SK-N-SH treated with all-trans-retinoic acid at 6 μM for 48 hours (cell line): ENCODE data around the gene ESYT3.
"Not testable (repeated sequence)": the region's sequence is repeated elsewhere in the genome, so short reads cannot be mapped to it uniquely, and the experiment has no call there.

Experiments used
- ATAC-seq: fragments of 200-7000 bp; cut with Tn5 transposase; 3 replicates; pipeline ENCODE4 v1.9.1; 2020; ENCODE audit warnings: mild to moderate bottlenecking, moderate library complexity
- BACH2 ChIP-seq: fragments of 250-450 bp; sonication (Bioruptor Pico); IDR thresholded peaks from 2 replicates; pipeline ENCODE4 v1.9.0; 2021; ENCODE audit warnings: mild to moderate bottlenecking, borderline replicate concordance
- CSDC2 ChIP-seq: fragments of 250-450 bp; sonication (Bioruptor Pico); IDR thresholded peaks from 2 replicates; pipeline ENCODE4 v1.5.0; 2020; ENCODE audit warnings: mild to moderate bottlenecking, moderate library complexity
- GLIS3 ChIP-seq: fragments of 250-450 bp; sonication (Bioruptor Pico); IDR thresholded peaks from 2 replicates; pipeline ENCODE4 v1.5.0; 2020; ENCODE audit warnings: mild to moderate bottlenecking, moderate library complexity
- ISL1 ChIP-seq: fragments of 250-450 bp; sonication (Bioruptor Pico); IDR thresholded peaks from 2 replicates; pipeline ENCODE4 v2.1.2; 2022; ENCODE audit warnings: mild to moderate bottlenecking, moderate library complexity
- OSR1 ChIP-seq: fragments of 250-450 bp; sonication (Bioruptor Pico); IDR thresholded peaks from 2 replicates; pipeline ENCODE4 v1.8.0; 2022; ENCODE audit warnings: moderate library complexity, mild to moderate bottlenecking, inconsistent platforms
- RARB ChIP-seq: fragments of 250-450 bp; sonication (Bioruptor Pico); IDR thresholded peaks from 2 replicates; pipeline ENCODE4 v1.8.0; 2021; ENCODE audit warnings: mild to moderate bottlenecking, moderate library complexity
- SNAI2 ChIP-seq: fragments of 250-450 bp; sonication (Bioruptor Pico); IDR thresholded peaks from 2 replicates; pipeline ENCODE4 v1.5.0; 2020; ENCODE audit warnings: mild to moderate bottlenecking, moderate library complexity
- TCF4 ChIP-seq: fragments of 250-450 bp; sonication (Bioruptor Pico); IDR thresholded peaks from 2 replicates; pipeline ENCODE4 v1.8.0; 2021; ENCODE audit warnings: mild to moderate bottlenecking, moderate library complexity, borderline replicate concordance
- TOX ChIP-seq: fragments of 250-450 bp; sonication (Bioruptor Pico); IDR thresholded peaks from 2 replicates; pipeline ENCODE4 v1.8.0; 2021; ENCODE audit warnings: mild to moderate bottlenecking, moderate library complexity, borderline replicate concordance
- ZFP3 ChIP-seq: fragments of 250-450 bp; sonication (Bioruptor Pico); IDR thresholded peaks from 2 replicates; pipeline ENCODE4 v1.5.0; 2020; ENCODE audit warnings: mild to moderate bottlenecking, moderate library complexity
- ZFP30 ChIP-seq: fragments of 450-650 bp; formaldehyde crosslinking; IDR thresholded peaks from 2 replicates; pipeline ENCODE4 v1.5.0; 2022; ENCODE audit warnings: mild to moderate bottlenecking, moderate library complexity
- ZNF565 ChIP-seq: fragments of 450-650 bp; formaldehyde crosslinking; conservative IDR thresholded peaks from 2 replicates; pipeline ENCODE4 v1.5.0; 2020; ENCODE audit warnings: low read depth, mild to moderate bottlenecking, moderate library complexity
- ZNF70 ChIP-seq: fragments of 450-650 bp; formaldehyde crosslinking; IDR thresholded peaks from 2 replicates; pipeline ENCODE4 v1.5.0; 2020; ENCODE audit warnings: mild to moderate bottlenecking, moderate library complexity
- ZNF8 ChIP-seq: fragments of 450-650 bp; formaldehyde crosslinking; IDR thresholded peaks from 2 replicates; pipeline ENCODE4 v1.5.0; 2020; ENCODE audit warnings: mild to moderate bottlenecking, moderate library complexity
- TF ChIP-seq, protein P1 (sequence below): fragments of 250-450 bp; sonication (Bioruptor Pico); IDR thresholded peaks from 2 replicates; pipeline ENCODE4 v1.5.0; 2020; ENCODE audit warnings: mild to moderate bottlenecking, moderate library complexity
- TF ChIP-seq, protein P2 (sequence below): fragments of 250-450 bp; sonication (Bioruptor Pico); IDR thresholded peaks from 2 replicates; pipeline ENCODE4 v1.5.1; 2021; ENCODE audit warnings: mild to moderate bottlenecking, moderate library complexity
- TF ChIP-seq, protein P3 (sequence below): fragments of 250-450 bp; sonication (Bioruptor Pico); IDR thresholded peaks from 2 replicates; pipeline ENCODE4 v1.8.0; 2020; ENCODE audit warnings: mild to moderate bottlenecking, moderate library complexity, borderline replicate concordance
- TF ChIP-seq, protein P4 (sequence below): fragments of 250-450 bp; sonication (Bioruptor Pico); IDR thresholded peaks from 2 replicates; pipeline ENCODE4 v1.5.1; 2020; ENCODE audit warnings: low read depth, mild to moderate bottlenecking, moderate library complexity

ESYT3 gene

DNA sequence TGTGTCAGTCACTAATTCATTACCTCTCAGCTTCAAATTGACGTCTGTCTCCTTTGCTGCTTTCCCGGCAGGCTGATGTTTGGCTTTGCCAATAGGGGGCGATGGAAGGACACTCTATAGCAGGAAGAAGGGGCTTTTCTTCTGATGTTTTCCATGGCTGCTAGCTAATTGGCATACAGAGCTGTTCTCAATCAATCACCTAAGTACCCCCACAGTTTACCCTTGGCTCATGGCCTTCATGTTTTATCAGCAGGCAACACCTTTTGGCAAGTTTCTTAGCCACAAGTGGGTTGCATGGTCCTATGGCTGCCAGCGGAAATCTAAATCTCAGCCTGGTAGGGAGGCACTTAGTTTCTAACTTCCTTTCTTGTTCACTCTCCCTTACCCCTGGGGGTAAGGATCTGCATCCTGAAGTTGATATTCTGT is 45.0 kb downstream of the ESYT3 start (continued):
- TF ChIP-seq, protein P1, sequence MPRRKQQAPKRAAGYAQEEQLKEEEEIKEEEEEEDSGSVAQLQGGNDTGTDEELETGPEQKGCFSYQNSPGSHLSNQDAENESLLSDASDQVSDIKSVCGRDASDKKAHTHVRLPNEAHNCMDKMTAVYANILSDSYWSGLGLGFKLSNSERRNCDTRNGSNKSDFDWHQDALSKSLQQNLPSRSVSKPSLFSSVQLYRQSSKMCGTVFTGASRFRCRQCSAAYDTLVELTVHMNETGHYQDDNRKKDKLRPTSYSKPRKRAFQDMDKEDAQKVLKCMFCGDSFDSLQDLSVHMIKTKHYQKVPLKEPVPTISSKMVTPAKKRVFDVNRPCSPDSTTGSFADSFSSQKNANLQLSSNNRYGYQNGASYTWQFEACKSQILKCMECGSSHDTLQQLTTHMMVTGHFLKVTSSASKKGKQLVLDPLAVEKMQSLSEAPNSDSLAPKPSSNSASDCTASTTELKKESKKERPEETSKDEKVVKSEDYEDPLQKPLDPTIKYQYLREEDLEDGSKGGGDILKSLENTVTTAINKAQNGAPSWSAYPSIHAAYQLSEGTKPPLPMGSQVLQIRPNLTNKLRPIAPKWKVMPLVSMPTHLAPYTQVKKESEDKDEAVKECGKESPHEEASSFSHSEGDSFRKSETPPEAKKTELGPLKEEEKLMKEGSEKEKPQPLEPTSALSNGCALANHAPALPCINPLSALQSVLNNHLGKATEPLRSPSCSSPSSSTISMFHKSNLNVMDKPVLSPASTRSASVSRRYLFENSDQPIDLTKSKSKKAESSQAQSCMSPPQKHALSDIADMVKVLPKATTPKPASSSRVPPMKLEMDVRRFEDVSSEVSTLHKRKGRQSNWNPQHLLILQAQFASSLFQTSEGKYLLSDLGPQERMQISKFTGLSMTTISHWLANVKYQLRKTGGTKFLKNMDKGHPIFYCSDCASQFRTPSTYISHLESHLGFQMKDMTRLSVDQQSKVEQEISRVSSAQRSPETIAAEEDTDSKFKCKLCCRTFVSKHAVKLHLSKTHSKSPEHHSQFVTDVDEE (CRISPR knock-in tag): no peak
- no peak for TF ChIP-seq TCF4 (CRISPR knock-in tag)

DNA sequence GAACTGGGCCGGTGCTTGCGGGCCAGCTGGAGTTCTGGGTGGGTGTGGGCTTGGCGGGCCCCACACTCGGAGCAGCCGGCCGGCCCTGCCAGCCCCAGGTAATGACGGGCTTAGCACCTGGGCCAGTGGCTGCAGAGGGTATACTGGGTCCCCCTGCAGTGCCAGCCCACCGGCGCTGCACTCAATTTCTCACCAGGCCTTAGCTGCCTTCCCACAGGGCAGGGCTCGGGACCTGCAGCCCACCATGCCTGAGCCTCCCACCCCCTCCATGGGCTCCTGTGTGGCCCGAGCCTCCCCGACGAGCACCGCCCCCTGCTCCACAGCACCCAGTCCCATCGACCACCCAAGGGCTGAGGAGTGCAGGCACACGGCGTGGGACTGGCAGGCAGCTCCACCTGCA is 50.3 kb downstream of the ESYT3 start:
- ATAC-seq: not testable (repeated sequence)

DNA sequence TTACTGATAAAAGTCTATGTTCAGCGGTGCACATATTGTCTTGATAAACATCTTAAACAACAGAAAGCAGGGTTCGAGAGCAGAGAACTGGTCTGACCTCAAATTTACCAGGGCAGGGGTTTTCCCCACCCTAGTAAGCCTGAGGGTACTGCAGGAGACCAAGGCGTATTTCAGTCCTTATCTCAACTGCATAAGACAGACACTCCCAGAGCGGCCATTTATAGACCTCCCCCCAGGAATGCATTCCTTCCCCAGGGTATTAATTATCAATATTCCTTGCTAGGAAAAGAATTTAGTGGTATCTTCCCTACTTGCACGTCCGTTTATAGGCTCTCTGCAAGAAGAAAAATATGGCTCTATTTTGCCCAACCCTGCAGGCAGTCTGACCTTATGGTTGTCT is 52.2 kb downstream of the ESYT3 start:
- not testable (repeated sequence) for ATAC-seq

DNA sequence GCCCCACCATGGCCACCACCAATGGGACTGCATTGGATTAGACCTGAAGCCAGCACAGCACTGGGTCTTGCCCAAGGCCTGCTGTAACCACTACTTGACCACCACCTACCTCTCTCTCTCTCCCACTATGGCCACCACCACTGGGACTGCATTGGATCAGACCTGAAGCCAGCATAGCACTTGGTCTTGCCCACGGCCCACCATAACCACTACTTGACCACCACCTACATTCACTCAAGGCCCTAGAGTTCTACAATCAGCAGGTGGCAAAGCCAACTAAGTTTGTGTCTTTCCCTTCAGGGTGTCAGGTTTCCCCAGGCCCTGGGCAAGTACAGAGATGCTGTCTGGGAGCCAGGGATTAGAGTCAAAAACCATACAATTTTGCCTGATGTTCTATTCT is 57.6 kb downstream of the ESYT3 start:
- ATAC-seq: no peak
- TF ChIP-seq ZFP3 (CRISPR knock-in tag): no peak
- TF ChIP-seq, protein P1 (CRISPR knock-in tag): no peak
- TF ChIP-seq ZNF565: no peak
- no peak for TF ChIP-seq TOX
- no peak for TF ChIP-seq ZNF8
- no peak for TF ChIP-seq BACH2 (CRISPR knock-in tag)
- TF ChIP-seq SNAI2: no peak
- no peak for TF ChIP-seq CSDC2 (CRISPR knock-in tag)
- TF ChIP-seq ZNF70 (CRISPR knock-in tag): no peak
- TF ChIP-seq, protein P2, sequence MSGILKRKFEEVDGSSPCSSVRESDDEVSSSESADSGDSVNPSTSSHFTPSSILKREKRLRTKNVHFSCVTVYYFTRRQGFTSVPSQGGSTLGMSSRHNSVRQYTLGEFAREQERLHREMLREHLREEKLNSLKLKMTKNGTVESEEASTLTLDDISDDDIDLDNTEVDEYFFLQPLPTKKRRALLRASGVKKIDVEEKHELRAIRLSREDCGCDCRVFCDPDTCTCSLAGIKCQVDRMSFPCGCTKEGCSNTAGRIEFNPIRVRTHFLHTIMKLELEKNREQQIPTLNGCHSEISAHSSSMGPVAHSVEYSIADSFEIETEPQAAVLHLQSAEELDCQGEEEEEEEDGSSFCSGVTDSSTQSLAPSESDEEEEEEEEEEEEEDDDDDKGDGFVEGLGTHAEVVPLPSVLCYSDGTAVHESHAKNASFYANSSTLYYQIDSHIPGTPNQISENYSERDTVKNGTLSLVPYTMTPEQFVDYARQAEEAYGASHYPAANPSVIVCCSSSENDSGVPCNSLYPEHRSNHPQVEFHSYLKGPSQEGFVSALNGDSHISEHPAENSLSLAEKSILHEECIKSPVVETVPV (CRISPR knock-in tag): no peak
- no peak for TF ChIP-seq ZFP30 (CRISPR knock-in tag)
- TF ChIP-seq GLIS3 (CRISPR knock-in tag): no peak
- TF ChIP-seq, protein P3, sequence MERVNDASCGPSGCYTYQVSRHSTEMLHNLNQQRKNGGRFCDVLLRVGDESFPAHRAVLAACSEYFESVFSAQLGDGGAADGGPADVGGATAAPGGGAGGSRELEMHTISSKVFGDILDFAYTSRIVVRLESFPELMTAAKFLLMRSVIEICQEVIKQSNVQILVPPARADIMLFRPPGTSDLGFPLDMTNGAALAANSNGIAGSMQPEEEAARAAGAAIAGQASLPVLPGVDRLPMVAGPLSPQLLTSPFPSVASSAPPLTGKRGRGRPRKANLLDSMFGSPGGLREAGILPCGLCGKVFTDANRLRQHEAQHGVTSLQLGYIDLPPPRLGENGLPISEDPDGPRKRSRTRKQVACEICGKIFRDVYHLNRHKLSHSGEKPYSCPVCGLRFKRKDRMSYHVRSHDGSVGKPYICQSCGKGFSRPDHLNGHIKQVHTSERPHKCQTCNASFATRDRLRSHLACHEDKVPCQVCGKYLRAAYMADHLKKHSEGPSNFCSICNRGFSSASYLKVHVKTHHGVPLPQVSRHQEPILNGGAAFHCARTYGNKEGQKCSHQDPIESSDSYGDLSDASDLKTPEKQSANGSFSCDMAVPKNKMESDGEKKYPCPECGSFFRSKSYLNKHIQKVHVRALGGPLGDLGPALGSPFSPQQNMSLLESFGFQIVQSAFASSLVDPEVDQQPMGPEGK: no peak
- TF ChIP-seq OSR1 (CRISPR knock-in tag): no peak
- TF ChIP-seq ISL1 (CRISPR knock-in tag): no peak
- TF ChIP-seq RARB (CRISPR knock-in tag): no peak
- TF ChIP-seq TCF4 (CRISPR knock-in tag): no peak
- TF ChIP-seq, protein P4, sequence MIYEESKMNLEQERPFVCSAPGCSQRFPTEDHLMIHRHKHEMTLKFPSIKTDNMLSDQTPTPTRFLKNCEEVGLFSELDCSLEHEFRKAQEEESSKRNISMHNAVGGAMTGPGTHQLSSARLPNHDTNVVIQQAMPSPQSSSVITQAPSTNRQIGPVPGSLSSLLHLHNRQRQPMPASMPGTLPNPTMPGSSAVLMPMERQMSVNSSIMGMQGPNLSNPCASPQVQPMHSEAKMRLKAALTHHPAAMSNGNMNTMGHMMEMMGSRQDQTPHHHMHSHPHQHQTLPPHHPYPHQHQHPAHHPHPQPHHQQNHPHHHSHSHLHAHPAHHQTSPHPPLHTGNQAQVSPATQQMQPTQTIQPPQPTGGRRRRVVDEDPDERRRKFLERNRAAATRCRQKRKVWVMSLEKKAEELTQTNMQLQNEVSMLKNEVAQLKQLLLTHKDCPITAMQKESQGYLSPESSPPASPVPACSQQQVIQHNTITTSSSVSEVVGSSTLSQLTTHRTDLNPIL (CRISPR knock-in tag): no peak
